Upper lobe of left lung (tissue), 6 donors: Measurements from ENCODE around the gene DST. TPM values are rescaled to one million over a fixed set of nuclear protein-coding genes. Genes with fewer than 3 reads are reported as not detected.

Experiments
- ATAC-seq, 2 donors: fragments of 200-7000 bp; cut with Tn5 transposase; one replicate each; pipeline ENCODE4 v1.9.1; 2022; ENCODE audit warnings: mild to moderate bottlenecking in 2 of 2, moderate library complexity in 2 of 2; ENCODE audit not compliant: low FRiP score in 2 of 2
- DNase-seq, 2 donors: peaks; one replicate each; pipeline ENCODE4 v3.0.0-alpha.2; 2019 to 2020
- H3K27ac ChIP-seq, 4 donors: fragments of 200-600 bp; sonication (generic); one replicate each; pipeline ENCODE4 v1.5.1; 2016 to 2019
- H3K27me3 ChIP-seq, 4 donors: fragments of 200-600 bp; sonication (generic); one replicate each; pipeline ENCODE4 v1.5.1; 2017 to 2019
- H3K36me3 ChIP-seq, 4 donors: fragments of 200-600 bp; sonication (generic); one replicate each; pipeline ENCODE4 v1.5.1; 2016 to 2019
- H3K4me1 ChIP-seq, 4 donors: fragments of 200-600 bp; sonication (generic); one replicate each; pipeline ENCODE4 v1.5.1; 2018 to 2019
- H3K4me3 ChIP-seq, 4 donors: fragments of 200-600 bp; sonication (generic); one replicate each; pipeline ENCODE4 v1.5.1; 2017 to 2019; ENCODE audit warnings: mild to moderate bottlenecking in 2 of 4, moderate library complexity in 1 of 4
- H3K9me3 ChIP-seq, 4 donors: fragments of 200-600 bp; sonication (generic); one replicate each; pipeline ENCODE4 v1.5.1; 2018 to 2019
- EP300 ChIP-seq, 4 donors: sonication (generic); formaldehyde crosslinking; IDR thresholded peaks; one replicate each; pipeline ENCODE4 v1.5.1; 2017; ENCODE audit warnings: antibody characterized with exemption in 4 of 4, control low read depth in 2 of 4
- POLR2A ChIP-seq, 4 donors: fragments of 450-650 bp; IDR thresholded peaks; one replicate each; pipeline ENCODE4 v1.5.1; 2016 to 2017; ENCODE audit warnings: antibody characterized with exemption in 4 of 4, mild to moderate bottlenecking in 2 of 4
- POLR2AphosphoS5 ChIP-seq, 2 donors: sonication (generic); formaldehyde crosslinking; IDR thresholded peaks; one replicate each; pipeline ENCODE4 v1.5.1; 2017; ENCODE audit warnings: antibody characterized with exemption in 2 of 2
- WGBS, 2 donors: methylation state at CpG; one replicate each; pipeline ENCODE4 v1.1.5; 2017 to 2018; 5-methylcytosine and 5-hydroxymethylcytosine counted together
- total RNA-seq, 6 donors: library from RNA; depleted of rRNA in 4 of 6; stranded (reverse); fragments of >200 nt in 4 of 6; gene quantifications; one replicate each; pipeline versions ENCODE4 v1.1.0 to v1.2.1, GENCODE V29; 2016 to 2021
- TF ChIP-seq, protein P1 (sequence below), 6 experiments: fragments of 450-650 bp in 4 of 6; fragments of 200-600 bp in 2 of 6; sonication (generic) in 2 of 6; IDR thresholded peaks; one replicate each; pipeline ENCODE4 v1.5.1; 2016 to 2019; ENCODE audit warnings: antibody characterized with exemption in 6 of 6
- donor health status: DM: no; HTN: no; CAD: no; lungs with moderate emphysema.
- donor health status: DM: no; HTN: yes; CAD: no; lungs with severe emphysema.

The DST gene
- total RNA-seq: 100 to 1,000 TPM; 241 to 477 (median 341) TPM

DNA sequence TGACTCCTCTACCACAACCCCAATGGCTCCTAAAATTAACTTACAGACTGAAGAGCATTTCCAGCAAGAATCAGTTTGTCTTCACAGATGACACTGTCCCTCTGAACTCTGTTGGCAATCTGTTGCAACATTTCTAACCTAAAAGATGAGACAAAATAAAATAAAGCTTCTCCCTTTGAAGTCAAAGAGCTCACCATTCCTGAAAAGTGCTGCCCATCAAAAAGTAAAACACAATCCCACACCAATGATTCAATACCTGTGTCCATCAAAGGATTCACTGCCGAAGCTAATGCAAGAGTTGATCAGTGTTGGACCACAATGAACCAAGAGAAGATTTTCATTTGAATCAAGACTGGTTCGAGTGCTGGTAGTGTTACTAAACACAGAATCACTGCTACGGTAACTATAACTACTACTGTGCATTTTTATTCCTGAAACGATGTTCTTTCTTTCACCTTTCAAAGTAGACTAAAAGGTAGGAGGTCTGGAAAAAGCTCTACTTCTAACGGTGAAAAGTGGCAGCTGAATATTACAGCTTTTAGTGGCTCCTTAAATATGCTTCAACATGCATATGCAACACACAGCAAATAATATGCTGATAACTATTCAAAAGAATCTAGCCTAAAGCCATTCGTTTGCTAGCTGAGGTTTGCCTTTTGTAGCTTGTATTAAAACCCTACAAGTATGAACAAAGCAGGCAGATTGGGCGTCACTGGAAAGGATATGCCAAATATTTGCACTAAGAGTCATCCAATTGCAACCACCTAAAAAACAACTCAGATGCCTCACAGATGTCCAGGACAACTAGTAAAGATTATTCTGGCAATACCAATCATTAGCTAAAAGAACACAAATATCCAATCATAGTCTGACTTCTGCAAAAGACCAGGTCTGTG is at the start of gene DST:
Gene DST (minus strand): TSS at position 524 of the 896 bp plus-strand sequence.
- no peaks in the 10 kb centered on the region for H3K9me3 ChIP-seq
- 70 to 84% methylated on average over 7 of the region's 7 CpGs for WGBS, 2 donors
- H3K27ac ChIP-seq: peak within 1 kb of the TSS in 1 of 4 donors; percentile 24
- H3K4me3 ChIP-seq: no peak within 1 kb of the TSS
- ATAC-seq (peak in 1 of 2 donors; percentile 86), DNase-seq (no peak)
- no peaks in the 10 kb centered on the region for H3K27me3 ChIP-seq
- H3K4me1 ChIP-seq: peaks cover 0 to 5% (median 0%) of the 10 kb centered on the region in 4 donors
- TF ChIP-seq POLR2AphosphoS5 (IDR thresholded peaks at IDR 0.05) (no peak), EP300 (IDR thresholded peaks at IDR 0.05) (no peak), POLR2A (IDR thresholded peaks at IDR 0.05) (no peak)
- TF ChIP-seq, protein P1, sequence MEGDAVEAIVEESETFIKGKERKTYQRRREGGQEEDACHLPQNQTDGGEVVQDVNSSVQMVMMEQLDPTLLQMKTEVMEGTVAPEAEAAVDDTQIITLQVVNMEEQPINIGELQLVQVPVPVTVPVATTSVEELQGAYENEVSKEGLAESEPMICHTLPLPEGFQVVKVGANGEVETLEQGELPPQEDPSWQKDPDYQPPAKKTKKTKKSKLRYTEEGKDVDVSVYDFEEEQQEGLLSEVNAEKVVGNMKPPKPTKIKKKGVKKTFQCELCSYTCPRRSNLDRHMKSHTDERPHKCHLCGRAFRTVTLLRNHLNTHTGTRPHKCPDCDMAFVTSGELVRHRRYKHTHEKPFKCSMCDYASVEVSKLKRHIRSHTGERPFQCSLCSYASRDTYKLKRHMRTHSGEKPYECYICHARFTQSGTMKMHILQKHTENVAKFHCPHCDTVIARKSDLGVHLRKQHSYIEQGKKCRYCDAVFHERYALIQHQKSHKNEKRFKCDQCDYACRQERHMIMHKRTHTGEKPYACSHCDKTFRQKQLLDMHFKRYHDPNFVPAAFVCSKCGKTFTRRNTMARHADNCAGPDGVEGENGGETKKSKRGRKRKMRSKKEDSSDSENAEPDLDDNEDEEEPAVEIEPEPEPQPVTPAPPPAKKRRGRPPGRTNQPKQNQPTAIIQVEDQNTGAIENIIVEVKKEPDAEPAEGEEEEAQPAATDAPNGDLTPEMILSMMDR (IDR thresholded peaks at IDR 0.05): no peak
- H3K36me3 ChIP-seq: peaks cover 0 to 24% (median 0%) of the 10 kb centered on the region in 4 donors

DNA sequence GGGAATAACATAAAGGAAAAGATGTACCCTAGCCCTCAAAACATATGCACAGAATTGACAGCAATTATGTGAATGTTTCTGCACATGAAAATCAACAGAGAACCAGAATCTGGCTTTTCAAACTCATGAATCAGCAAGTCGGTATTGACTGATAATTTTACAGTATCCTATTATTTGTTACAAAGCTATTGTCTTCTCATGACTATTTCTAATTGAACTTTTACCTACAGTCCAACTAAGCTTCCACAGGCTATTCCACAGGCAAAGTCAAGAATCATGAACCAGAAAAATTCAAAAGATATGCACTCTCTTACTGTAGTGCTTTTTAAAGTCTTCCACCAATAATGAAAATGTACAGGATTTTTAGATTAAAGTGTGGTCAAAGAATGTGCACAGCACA is 49.1 kb upstream of the DST start:
- no peak for DNase-seq
- 59 to 71% methylated on average over 1 of the region's 1 CpG for WGBS, 2 donors

GRCh38 chr6:56691286-56691595 is 48.6 kb upstream of the DST start:
- peak overlapping the region in 3 of 4 donors; percentile 57 to 71 (median 63) for H3K27ac ChIP-seq
- H3K4me1 ChIP-seq: peaks cover 0 to 9% (median 5%) of the 10 kb centered on the region in 4 donors
- DNase-seq: no peak
- TF ChIP-seq, protein P1 (IDR thresholded peaks at IDR 0.05): no peak
- TF ChIP-seq POLR2AphosphoS5 (IDR thresholded peaks at IDR 0.05) (no peak), EP300 (IDR thresholded peaks at IDR 0.05) (no peak), POLR2A (IDR thresholded peaks at IDR 0.05) (no peak)
- no peaks in the 10 kb centered on the region for H3K27me3 ChIP-seq
- H3K36me3 ChIP-seq: no peaks in the 10 kb centered on the region
- no peak for ATAC-seq
- peak overlapping the region; percentile 8 to 32 (median 23) for H3K4me3 ChIP-seq
- 76% methylated on average over 2 of the region's 2 CpGs for WGBS, 2 donors
- H3K9me3 ChIP-seq: no peaks in the 10 kb centered on the region

More for the DNA sequence above, 49.1 kb upstream of the DST start:
- no peak for ATAC-seq
- Histone ChIP-seq H3K27me3 (no peaks in the 10 kb centered on the region), H3K36me3 (no peaks in the 10 kb centered on the region), H3K4me1 (peaks cover 0 to 9% (median 5%) of the 10 kb centered on the region in 4 donors), H3K4me3 (peak overlapping the region in 3 of 4 donors; percentile 15 to 32 (median 31)), H3K9me3 (no peaks in the 10 kb centered on the region), H3K27ac (peak overlapping the region; percentile 57 to 76 (median 67))
- TF ChIP-seq POLR2A (IDR thresholded peaks at IDR 0.05): no peak
- no peak for TF ChIP-seq POLR2AphosphoS5 (IDR thresholded peaks at IDR 0.05)
- TF ChIP-seq, protein P1 (IDR thresholded peaks at IDR 0.05): no peak
- no peak for TF ChIP-seq EP300 (IDR thresholded peaks at IDR 0.05)

- TF ChIP-seq POLR2A (IDR thresholded peaks at IDR 0.05): no peak
- TF ChIP-seq, protein P1 (IDR thresholded peaks at IDR 0.05): no peak
- no peak for TF ChIP-seq EP300 (IDR thresholded peaks at IDR 0.05)
- TF ChIP-seq POLR2AphosphoS5 (IDR thresholded peaks at IDR 0.05): no peak
- Histone ChIP-seq H3K27ac (peak overlapping the region; percentile 33 to 71 (median 60)), H3K27me3 (no peaks in the 10 kb centered on the region), H3K9me3 (no peaks in the 10 kb centered on the region), H3K4me3 (peak overlapping the region; percentile 8 to 32 (median 23)), H3K36me3 (no peaks in the 10 kb centered on the region), H3K4me1 (peaks cover 0 to 9% (median 5%) of the 10 kb centered on the region in 4 donors)
- DNase-seq (no peak), ATAC-seq (peak in 1 of 2 donors; percentile 3)
- WGBS, 2 donors: 51 to 56% methylated on average over 4 of the region's 4 CpGs
Measured at GRCh38 chr6:56690519-56691285, 48.0 kb upstream of the DST start.
